Loucy (cell line): ENCODE data around the gene STK33.

Source experiments
- H2AFZ ChIP-seq: fragments of 200-600 bp; sonication (generic); 2 replicates; pipeline ENCODE4 v1.6.0; 2016; ENCODE audit warnings: antibody characterized with exemption, mild to moderate bottlenecking, low read length, moderate library complexity
- H3F3A ChIP-seq: fragments of 200-600 bp; 2 replicates; pipeline ENCODE4 v1.6.0; 2016; ENCODE audit warnings: antibody characterized with exemption, low read depth, mild to moderate bottlenecking
- H3K27me3 ChIP-seq: fragments of 200-600 bp; sonication (generic); 2 replicates; pipeline ENCODE4 v1.6.1; 2014; ENCODE audit warnings: low read length, mild to moderate bottlenecking; ENCODE audit not compliant: insufficient read depth, poor library complexity, severe bottlenecking
- H3K36me3 ChIP-seq: fragments of 200-600 bp; sonication (generic); 2 replicates; pipeline ENCODE4 v1.6.1; 2016; ENCODE audit warnings: low read length; ENCODE audit not compliant: insufficient read depth
- H3K4me1 ChIP-seq: fragments of 200-600 bp; sonication (generic); 2 replicates; pipeline ENCODE4 v1.5.1; 2014; ENCODE audit warnings: low read length, mild to moderate bottlenecking; ENCODE audit not compliant: insufficient read depth, poor library complexity, severe bottlenecking
- H3K4me2 ChIP-seq: fragments of 200-600 bp; sonication (generic); 2 replicates; pipeline ENCODE4 v1.6.0; 2014; ENCODE audit warnings: antibody characterized with exemption, low read length, low read depth, mild to moderate bottlenecking; ENCODE audit not compliant: poor library complexity, severe bottlenecking
- H3K4me3 ChIP-seq: fragments of 200-600 bp; sonication (generic); 2 replicates; pipeline ENCODE4 v1.5.1; 2014; ENCODE audit warnings: low read length, mild to moderate bottlenecking, mixed read lengths; ENCODE audit not compliant: poor library complexity, severe bottlenecking
- H3K79me2 ChIP-seq: fragments of 200-600 bp; sonication (generic); 2 replicates; pipeline ENCODE4 v1.6.1; 2014; ENCODE audit warnings: low read length; ENCODE audit not compliant: insufficient read depth
- H3K9ac ChIP-seq: fragments of 200-600 bp; sonication (generic); 2 replicates; pipeline ENCODE4 v1.6.0; 2014; ENCODE audit warnings: mild to moderate bottlenecking, low read depth, low read length, moderate library complexity; ENCODE audit not compliant: poor library complexity, severe bottlenecking
- H3K9me2 ChIP-seq: fragments of 200-600 bp; sonication (generic); replicated peaks from 2 replicates; pipeline ENCODE4 v1.6.1; 2016; ENCODE audit warnings: low read depth, low read length, mixed read lengths
- H3K9me3 ChIP-seq: fragments of 200-600 bp; sonication (generic); 2 replicates; pipeline ENCODE4 v1.6.1; 2014; ENCODE audit warnings: mild to moderate bottlenecking, antibody characterized with exemption, low read length, low read depth; ENCODE audit not compliant: insufficient read depth
- H4K20me1 ChIP-seq: fragments of 200-600 bp; sonication (generic); 2 replicates; pipeline ENCODE4 v1.6.0; 2014; ENCODE audit warnings: antibody characterized with exemption, low read length, mild to moderate bottlenecking; ENCODE audit not compliant: insufficient read depth, poor library complexity, severe bottlenecking
- EZH2phosphoT487 ChIP-seq: fragments of 200-600 bp; IDR thresholded peaks from 2 replicates; pipeline ENCODE4 v1.6.1; 2018; ENCODE audit warnings: antibody characterized with exemption, mild to moderate bottlenecking, moderate library complexity, borderline replicate concordance
- TF ChIP-seq, protein P1 (sequence below): fragments of 200-600 bp; sonication (generic); conservative IDR thresholded peaks from 2 replicates; pipeline ENCODE4 v1.5.1; 2014; ENCODE audit warnings: mild to moderate bottlenecking, antibody characterized with exemption, low read length

STK33 gene

DNA sequence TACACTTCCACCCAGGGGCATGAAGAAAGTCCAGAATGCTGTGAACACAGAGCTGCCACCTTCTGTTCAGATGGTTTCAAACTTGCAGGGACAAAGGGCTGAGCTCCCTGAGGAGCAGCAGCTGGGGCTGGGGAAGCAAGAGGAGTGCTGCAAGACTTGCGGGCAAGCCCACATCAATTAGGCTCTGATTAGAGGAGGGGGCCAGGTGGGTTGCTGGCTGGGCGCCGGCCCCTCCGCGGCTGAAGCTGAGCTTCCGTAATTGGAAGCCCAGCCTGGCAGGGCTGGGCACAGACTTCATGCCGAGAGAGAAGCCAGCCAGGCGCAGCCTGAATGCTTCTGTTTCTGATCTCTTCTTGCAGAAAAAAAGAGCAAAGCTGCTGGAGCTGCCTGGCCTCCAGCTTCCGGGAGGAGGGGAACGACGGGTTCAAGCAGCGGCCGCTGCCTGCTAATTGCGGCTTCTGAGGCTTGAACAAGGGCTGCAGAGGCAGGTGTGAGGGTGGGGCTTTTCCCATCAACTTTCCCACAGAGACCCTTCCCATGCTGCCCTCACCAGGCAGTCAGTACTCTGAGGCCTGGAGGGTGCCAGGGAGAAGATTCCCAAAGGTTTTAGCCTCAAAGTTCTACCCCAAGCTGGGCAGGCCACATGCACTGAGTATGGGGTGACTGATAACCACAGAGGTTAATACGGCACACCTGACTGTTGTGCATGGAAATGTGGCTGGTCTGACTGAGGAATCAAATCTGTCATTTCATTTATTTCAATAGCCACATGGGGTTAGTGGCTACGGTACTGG lies 239.2 kb downstream of the STK33 start:
- TF ChIP-seq, protein P1, sequence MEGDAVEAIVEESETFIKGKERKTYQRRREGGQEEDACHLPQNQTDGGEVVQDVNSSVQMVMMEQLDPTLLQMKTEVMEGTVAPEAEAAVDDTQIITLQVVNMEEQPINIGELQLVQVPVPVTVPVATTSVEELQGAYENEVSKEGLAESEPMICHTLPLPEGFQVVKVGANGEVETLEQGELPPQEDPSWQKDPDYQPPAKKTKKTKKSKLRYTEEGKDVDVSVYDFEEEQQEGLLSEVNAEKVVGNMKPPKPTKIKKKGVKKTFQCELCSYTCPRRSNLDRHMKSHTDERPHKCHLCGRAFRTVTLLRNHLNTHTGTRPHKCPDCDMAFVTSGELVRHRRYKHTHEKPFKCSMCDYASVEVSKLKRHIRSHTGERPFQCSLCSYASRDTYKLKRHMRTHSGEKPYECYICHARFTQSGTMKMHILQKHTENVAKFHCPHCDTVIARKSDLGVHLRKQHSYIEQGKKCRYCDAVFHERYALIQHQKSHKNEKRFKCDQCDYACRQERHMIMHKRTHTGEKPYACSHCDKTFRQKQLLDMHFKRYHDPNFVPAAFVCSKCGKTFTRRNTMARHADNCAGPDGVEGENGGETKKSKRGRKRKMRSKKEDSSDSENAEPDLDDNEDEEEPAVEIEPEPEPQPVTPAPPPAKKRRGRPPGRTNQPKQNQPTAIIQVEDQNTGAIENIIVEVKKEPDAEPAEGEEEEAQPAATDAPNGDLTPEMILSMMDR = no peak
- TF ChIP-seq EZH2phosphoT487 = no peak
- peak overlapping the region; percentile 65 for H3K4me3 ChIP-seq
- H3K4me1 ChIP-seq = peaks cover 7% of the 10 kb centered on the region
- H3K4me2 ChIP-seq = peak overlapping the region; percentile 59
- peak overlapping the region; percentile 51; the same call in 1 of the 2 replicates for H2AFZ ChIP-seq
- no peaks in the 10 kb centered on the region for H3F3A ChIP-seq
- H3K27me3 ChIP-seq = no peaks in the 10 kb centered on the region
- H3K36me3 ChIP-seq = no peaks in the 10 kb centered on the region
- H4K20me1 ChIP-seq = no peaks in the 10 kb centered on the region
- no peaks in the 10 kb centered on the region for H3K9me2 ChIP-seq
- H3K79me2 ChIP-seq = no peaks in the 10 kb centered on the region
- peak overlapping the region; percentile 26 for H3K9ac ChIP-seq
- H3K9me3 ChIP-seq = no peaks in the 10 kb centered on the region

DNA sequence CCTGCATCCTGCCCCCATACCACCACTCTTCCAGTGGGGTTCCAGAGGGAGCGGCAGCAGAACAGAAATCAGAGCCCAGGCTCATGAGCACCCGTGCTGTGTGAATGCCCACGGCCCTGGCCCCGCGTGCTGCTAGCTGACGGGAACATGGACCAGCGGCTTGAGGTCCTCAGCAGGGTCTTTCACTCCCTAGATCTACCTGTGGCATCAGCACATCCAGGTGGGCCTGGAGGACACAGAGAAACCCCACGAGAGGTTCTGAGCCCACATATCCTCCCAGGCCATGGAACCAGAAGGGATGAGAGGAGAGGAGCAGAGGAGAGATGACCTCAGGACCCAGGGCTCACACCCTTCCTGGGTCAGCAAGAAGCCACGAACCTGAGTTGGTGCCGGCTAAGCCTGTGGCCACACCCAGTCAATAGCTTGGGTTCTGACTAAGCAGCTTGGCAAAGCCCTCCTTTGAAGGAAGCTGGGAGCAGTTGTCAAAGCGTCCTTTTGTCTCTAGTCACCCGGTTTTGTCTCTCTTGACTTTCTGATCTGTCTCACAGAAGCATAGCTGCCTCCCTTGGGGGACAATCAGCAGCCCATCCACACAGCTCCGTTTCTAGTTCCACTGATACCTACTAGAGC lies 241.0 kb downstream of the STK33 start:
- Histone ChIP-seq H2AFZ (no peak overlapping the region), H3K27me3 (no peaks in the 10 kb centered on the region), H3F3A (no peaks in the 10 kb centered on the region), H3K9ac (no peak overlapping the region), H3K4me1 (peaks cover 7% of the 10 kb centered on the region), H3K4me2 (no peak overlapping the region), H4K20me1 (no peaks in the 10 kb centered on the region), H3K79me2 (no peaks in the 10 kb centered on the region), H3K9me3 (no peaks in the 10 kb centered on the region), H3K4me3 (no peak overlapping the region), H3K36me3 (no peaks in the 10 kb centered on the region), H3K9me2 (no peaks in the 10 kb centered on the region)
- TF ChIP-seq, protein P1 = no peak
- no peak for TF ChIP-seq EZH2phosphoT487

DNA sequence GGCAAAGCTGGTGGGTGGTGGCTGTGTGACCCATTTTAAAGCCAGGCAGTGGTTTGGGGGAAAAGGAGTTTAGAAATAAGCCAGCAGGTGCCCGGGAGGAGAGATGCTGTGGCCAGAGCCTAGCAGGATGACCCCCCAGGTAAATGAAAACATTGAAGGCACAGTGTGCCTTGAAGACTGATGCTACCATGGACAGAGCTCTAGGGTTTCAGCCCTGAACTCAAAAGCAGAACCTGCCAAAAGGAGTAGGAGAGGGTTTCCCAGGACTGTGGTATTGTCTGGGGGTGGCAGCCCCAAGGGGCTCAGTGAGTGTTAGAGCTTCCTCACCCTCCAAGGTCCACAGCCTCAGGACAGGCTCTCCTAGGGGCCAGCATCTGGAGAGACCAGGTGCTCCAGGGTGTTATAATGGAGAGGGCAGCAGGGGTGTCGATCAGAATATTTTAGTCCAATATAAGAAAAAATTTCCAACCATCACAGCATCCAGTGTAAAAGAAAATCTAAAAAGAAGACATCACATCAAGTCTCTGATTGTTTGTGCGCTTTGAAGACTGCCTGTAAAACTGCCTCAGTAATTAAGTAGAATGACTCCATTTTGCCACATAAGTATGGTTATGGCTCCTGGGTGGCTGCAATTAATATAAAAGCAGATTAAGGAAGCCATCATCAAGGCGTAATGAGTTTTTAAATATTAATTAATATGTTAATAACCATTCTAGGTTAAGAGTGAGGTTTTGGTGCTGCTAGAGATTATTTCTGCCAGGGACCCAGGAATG lies 241.7 kb downstream of the STK33 start:
- H3K4me1 ChIP-seq = peaks cover 7% of the 10 kb centered on the region
- H4K20me1 ChIP-seq = no peaks in the 10 kb centered on the region
- H3K9me2 ChIP-seq = no peaks in the 10 kb centered on the region
- H3K36me3 ChIP-seq = no peaks in the 10 kb centered on the region
- no peaks in the 10 kb centered on the region for H3K9me3 ChIP-seq
- no peak overlapping the region for H3K4me2 ChIP-seq
- H2AFZ ChIP-seq = no peak overlapping the region
- H3K4me3 ChIP-seq = no peak overlapping the region
- H3F3A ChIP-seq = no peaks in the 10 kb centered on the region
- no peak overlapping the region for H3K9ac ChIP-seq
- H3K79me2 ChIP-seq = no peaks in the 10 kb centered on the region
- no peak for TF ChIP-seq EZH2phosphoT487
- TF ChIP-seq, protein P1 = no peak
- no peaks in the 10 kb centered on the region for H3K27me3 ChIP-seq
